AG09309 (cell line): ENCODE results near the gene MGAT4C.

ENCODE experiments used
- DNase-seq: peaks from one replicate; pipeline ENCODE4 v3.0.0-alpha.2; 2010; ENCODE audit warnings: low read depth
- H3K4me3 ChIP-seq: 2 replicates; pipeline ENCODE4 v1.5.1; 2011; ENCODE audit warnings: mild to moderate bottlenecking, low read depth, low read length, moderate library complexity; ENCODE audit not compliant: control insufficient read depth
- TF ChIP-seq, protein P1 (sequence below): IDR thresholded peaks from 2 replicates; pipeline ENCODE4 v1.5.1; 2011; ENCODE audit warnings: mild to moderate bottlenecking, low read depth, low read length, inconsistent platforms; ENCODE audit not compliant: insufficient read depth, control insufficient read depth; ENCODE audit errors: missing control alignments

Gene MGAT4C

GRCh38 chr12:85996280-85996679, 259.9 kb downstream of the MGAT4C start:
- no peak for DNase-seq
- TF ChIP-seq, protein P1, sequence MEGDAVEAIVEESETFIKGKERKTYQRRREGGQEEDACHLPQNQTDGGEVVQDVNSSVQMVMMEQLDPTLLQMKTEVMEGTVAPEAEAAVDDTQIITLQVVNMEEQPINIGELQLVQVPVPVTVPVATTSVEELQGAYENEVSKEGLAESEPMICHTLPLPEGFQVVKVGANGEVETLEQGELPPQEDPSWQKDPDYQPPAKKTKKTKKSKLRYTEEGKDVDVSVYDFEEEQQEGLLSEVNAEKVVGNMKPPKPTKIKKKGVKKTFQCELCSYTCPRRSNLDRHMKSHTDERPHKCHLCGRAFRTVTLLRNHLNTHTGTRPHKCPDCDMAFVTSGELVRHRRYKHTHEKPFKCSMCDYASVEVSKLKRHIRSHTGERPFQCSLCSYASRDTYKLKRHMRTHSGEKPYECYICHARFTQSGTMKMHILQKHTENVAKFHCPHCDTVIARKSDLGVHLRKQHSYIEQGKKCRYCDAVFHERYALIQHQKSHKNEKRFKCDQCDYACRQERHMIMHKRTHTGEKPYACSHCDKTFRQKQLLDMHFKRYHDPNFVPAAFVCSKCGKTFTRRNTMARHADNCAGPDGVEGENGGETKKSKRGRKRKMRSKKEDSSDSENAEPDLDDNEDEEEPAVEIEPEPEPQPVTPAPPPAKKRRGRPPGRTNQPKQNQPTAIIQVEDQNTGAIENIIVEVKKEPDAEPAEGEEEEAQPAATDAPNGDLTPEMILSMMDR = no peak
- H3K4me3 ChIP-seq = no peak overlapping the region

GRCh38 chr12:85993746-85994145, 262.4 kb downstream of the MGAT4C start:
- DNase-seq = no peak
- TF ChIP-seq, protein P1 = no peak
- no peak overlapping the region for H3K4me3 ChIP-seq

DNA sequence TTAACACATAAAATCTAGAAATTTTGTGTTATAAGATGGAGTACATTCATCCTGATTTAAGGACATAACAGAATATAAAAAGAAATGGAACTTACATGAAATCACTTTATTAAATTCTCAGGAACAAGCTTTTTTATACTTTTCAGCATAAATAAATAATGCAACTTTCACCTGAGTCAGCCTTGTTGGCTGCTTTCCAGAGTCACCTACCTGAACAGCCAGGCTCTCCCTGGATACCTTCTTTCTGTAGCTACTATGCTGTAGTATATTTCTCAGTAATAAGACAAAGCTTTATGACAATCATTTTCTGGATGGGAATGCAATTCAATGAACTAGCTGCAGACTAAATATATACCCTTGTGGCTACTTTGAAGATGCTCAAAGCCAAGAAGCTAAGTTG, 270.2 kb downstream of the MGAT4C start:
- H3K4me3 ChIP-seq = no peak overlapping the region
- TF ChIP-seq, protein P1 = no peak
- no peak for DNase-seq

GRCh38 chr12:85983601-85984000, 272.6 kb downstream of the MGAT4C start:
- H3K4me3 ChIP-seq = no peak overlapping the region
- no peak for DNase-seq
- TF ChIP-seq, protein P1 = no peak

GRCh38 chr12:85979641-85980040, 276.6 kb downstream of the MGAT4C start:
- TF ChIP-seq, protein P1 = no peak
- H3K4me3 ChIP-seq = no peak overlapping the region
- DNase-seq = no peak

DNA sequence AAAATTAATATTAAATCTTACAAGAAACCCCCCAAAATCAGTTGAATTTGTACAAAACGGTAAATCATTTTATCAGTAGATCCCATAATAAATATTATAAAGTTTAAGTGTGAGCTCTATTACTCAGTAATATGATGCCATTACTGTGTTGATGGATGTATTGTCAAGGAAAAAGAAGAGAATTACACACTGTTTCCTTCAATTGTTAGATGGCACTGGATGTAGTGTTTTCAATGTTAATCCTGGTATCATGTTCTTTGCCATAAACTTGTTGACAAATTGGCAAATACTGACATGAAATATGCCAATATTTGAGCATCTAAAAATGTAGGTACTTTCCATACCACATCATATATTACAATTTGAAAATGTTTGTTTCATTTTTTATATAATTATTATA, 280.5 kb downstream of the MGAT4C start:
- DNase-seq = no peak
- TF ChIP-seq, protein P1 = no peak
- H3K4me3 ChIP-seq = no peak overlapping the region

GRCh38 chr12:85971800-85972199, 284.4 kb downstream of the MGAT4C start:
- no peak overlapping the region for H3K4me3 ChIP-seq
- TF ChIP-seq, protein P1 = no peak
- no peak for DNase-seq
